A673 (cell line): ENCODE results near the gene DAPK1.

ENCODE experiments used
- EZH2 ChIP-seq: fragments of 200-600 bp; sonication (generic); IDR thresholded peaks from 2 replicates; pipeline ENCODE4 v1.6.1; 2017; ENCODE audit warnings: borderline replicate concordance, low read depth, mild to moderate bottlenecking, mixed read lengths, antibody characterized with exemption, low read length; ENCODE audit not compliant: poor library complexity, severe bottlenecking
- TF ChIP-seq, protein P1 (sequence below): fragments of 300-800, 200-600 bp; sonication (generic); conservative IDR thresholded peaks from 2 replicates; pipeline ENCODE4 v1.5.1; 2017; ENCODE audit warnings: low read depth, mild to moderate bottlenecking, antibody characterized with exemption, low read length, moderate library complexity, mixed read lengths

DNA sequence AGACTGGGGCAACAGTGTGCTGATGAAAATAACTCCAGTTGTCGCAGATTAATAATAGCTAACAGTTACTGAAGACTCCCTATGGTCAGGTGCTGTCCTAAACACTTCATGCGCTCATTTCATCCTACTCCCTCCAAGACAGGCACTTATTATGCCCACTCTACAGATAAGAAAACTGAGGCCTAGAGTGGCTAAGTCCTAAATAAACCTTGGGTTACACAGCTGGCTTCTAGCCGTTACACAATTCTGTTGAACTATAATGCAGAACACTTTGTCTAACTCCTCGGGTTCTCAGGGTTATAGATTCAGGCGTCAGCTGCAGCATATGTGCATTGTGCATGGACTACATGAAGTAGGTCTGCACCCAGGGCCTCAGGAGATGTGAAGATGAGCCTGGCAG is 103.9 kb downstream of the DAPK1 start:
- TF ChIP-seq, protein P1, sequence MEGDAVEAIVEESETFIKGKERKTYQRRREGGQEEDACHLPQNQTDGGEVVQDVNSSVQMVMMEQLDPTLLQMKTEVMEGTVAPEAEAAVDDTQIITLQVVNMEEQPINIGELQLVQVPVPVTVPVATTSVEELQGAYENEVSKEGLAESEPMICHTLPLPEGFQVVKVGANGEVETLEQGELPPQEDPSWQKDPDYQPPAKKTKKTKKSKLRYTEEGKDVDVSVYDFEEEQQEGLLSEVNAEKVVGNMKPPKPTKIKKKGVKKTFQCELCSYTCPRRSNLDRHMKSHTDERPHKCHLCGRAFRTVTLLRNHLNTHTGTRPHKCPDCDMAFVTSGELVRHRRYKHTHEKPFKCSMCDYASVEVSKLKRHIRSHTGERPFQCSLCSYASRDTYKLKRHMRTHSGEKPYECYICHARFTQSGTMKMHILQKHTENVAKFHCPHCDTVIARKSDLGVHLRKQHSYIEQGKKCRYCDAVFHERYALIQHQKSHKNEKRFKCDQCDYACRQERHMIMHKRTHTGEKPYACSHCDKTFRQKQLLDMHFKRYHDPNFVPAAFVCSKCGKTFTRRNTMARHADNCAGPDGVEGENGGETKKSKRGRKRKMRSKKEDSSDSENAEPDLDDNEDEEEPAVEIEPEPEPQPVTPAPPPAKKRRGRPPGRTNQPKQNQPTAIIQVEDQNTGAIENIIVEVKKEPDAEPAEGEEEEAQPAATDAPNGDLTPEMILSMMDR = no peak
- TF ChIP-seq EZH2 = no peak
